Dermis blood vessel endothelial cell (primary cell): ENCODE measurements around the gene PTPN11. TPM values are rescaled to one million over a fixed set of nuclear protein-coding genes. Genes with fewer than 3 reads are reported as not detected.
"Not testable (repeated sequence)": the region's sequence is repeated elsewhere in the genome, so short reads cannot be mapped to it uniquely, and the experiment has no call there.

Experiments
- DNase-seq: peaks from one replicate; pipeline ENCODE4 v3.0.0; 2010
- total RNA-seq: library from RNA; depleted of rRNA; stranded (reverse); fragments of >200 nt; gene quantifications from 2 replicates; pipeline ENCODE4 v1.2.3, GENCODE V29; 2014

The PTPN11 gene
- total RNA-seq: 90.9 and 112 TPM in 2 replicates

DNA sequence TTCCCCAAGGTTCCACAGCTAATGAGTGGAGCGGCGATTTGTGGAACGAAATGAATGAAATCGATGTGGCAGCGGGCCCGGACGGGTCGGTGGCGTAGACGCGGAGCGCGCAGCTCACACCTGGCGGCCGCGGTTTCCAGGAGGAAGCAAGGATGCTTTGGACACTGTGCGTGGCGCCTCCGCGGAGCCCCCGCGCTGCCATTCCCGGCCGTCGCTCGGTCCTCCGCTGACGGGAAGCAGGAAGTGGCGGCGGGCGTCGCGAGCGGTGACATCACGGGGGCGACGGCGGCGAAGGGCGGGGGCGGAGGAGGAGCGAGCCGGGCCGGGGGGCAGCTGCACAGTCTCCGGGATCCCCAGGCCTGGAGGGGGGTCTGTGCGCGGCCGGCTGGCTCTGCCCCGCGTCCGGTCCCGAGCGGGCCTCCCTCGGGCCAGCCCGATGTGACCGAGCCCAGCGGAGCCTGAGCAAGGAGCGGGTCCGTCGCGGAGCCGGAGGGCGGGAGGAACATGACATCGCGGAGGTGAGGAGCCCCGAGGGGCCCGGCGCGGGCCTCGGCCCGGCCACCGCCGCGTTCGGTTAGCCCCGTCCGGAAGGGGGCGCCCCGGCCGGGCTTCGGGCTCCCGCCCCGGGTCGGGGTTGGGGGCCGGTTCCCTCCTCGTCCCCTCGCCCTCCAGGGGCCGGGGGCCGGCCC is at the start of gene PTPN11:
TSS of gene PTPN11 (plus strand) at position 340 of the 689 bp plus-strand sequence. CDS start at position 505, 165 bp downstream.
- DNase-seq: peak; percentile 91

DNA sequence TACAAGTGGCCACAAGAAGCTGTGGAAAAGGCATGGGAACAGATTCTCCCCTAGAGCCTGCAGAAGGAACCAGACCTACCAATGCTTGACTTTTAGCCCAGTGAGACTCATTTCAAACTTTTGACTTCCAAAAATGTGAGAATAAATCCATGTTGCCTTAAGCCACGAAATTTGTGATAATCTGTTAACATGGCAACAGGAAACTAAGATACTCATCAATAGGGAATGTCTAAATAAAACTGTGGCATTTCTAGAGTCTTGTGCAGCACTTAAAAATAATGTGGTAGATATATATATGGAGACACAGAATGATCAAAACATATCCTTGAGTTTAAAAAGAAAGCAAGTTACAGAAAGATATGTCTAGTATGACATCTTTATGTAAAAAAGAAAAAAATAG is 48.5 kb upstream of the PTPN11 start:
- no peak for DNase-seq

DNA sequence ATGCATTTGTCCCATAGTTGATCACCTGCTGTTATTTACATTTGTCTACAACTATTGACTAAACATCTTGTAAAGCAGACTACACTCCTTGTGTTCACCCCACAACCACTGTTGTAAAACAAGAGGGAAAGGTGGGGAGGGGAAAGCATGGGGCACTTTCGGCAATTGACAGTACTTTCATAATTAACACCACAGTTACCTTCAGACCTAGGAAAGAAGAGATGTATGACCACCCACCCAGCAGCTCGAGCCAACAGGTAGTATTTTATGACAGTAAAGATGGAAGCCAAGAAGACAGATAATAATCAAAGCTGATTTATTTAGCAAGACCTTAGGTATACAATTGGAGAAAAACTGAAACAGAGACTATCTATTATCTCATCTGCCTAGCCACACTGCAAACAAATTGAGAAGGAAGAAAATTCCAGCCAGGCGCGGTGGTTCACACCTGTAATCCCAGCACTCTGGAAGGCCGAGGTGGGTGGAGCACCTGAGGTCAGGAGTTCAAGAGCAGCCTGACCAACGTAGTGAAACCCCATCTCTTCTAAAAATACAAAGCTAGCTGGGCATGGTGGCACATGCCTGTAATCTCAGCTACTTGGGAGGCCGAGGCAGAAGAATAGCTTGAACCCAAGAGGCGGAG is 47.8 kb upstream of the PTPN11 start:
- DNase-seq: no peak

DNA sequence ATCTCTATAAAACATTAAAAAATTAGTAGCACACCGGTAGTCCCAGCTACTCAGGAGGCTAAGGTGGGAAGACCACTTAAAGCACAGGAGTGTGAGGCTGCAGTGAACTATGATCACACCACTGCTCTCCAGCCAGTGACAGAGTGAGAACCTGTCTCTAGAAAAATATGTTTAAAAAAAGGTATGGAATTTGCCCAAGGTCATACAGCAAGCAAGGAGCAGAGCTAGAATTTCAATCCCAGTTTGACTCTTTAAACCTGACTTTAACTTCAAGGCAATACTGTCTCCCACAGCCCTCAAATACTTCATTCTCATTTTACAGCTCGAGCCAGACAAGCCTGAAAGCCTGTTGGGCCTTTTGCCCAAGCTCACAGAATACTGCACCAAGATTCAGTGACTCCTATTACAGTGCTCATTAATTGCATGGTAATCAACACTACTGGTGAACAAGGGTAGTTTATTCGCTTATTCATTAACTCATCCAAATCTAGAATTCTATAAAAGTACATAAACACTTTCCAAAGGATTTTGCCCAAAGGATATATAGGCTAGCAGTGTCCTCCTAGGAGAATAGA is 44.5 kb upstream of the PTPN11 start:
- DNase-seq: no peak

DNA sequence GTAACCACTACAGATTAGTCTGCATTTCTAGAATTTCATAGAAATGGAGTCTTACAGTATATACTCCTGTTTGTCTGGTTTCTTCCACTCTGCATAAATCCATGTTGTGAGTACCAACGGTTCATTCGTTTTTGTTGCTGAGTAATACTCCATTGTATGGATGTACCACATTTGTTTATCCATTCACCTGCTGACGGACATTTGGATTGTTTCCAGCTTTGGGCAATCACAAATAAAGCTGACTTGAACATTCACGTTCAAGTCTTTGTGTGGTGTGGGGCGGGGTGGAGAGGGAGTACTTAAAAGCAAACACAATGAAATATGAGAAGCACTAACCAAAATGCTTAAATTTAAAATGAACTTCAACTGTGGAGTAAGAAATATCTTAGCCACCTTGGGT is 43.6 kb upstream of the PTPN11 start:
- no peak for DNase-seq

DNA sequence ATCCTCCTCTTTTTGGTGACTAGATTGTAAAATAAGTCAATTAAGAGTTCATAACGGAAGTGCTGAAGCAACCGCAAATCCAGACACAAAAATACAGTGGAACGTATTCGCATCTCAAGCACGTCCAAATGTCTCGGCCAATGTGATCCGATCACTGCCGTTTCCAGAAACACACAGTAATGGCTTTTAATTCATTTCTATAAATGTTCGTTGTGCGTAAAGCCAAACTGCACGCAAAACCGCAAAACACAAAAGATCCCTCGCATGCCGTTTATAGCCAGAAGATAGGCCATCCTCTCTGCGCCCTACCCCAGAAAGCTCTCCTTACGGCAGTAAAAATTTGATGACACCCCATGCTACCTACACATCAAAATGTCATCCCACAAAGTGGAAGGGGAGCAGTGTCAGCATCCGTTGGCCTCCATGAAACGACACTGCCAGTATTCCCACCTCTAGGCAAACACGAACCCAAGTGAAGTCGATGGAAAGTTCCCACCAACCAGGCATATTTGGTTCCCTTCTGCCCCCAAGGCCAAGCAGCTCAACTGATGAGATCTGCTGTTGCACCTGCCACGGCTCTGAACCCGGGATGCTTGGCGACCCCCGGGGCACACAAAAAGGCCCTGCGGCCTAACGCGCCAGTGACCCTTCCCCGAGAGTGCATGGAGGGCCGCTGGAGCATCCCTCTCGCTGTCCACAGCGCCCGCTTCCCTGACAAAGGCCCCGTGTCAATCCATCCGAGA is 37.9 kb upstream of the PTPN11 start:
- DNase-seq: peak; percentile 14

DNA sequence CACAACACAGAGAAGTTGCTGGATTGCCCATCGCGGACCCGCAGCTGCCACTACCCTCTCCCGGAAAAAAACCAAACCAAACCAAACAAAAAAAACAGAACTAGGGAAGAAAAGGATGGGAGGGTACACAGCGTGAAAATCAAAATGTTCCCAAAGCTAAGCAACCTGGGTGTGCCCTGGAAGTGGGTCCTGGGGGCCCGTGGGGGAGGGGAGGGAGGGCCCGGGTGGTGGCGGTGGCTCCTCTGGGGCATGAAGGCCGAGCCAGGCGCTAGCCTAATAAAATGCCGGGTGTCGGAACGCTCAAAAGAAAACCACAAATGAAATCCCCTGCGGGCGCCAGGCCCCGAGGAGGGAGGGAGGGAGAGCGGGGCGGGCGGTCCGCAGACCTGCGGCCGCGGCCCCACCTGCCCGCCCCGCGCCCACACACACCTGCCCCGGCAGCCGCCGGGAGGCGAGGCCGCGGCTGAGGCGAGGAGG is 37.3 kb upstream of the PTPN11 start:
- peak; percentile 13 for DNase-seq

DNA sequence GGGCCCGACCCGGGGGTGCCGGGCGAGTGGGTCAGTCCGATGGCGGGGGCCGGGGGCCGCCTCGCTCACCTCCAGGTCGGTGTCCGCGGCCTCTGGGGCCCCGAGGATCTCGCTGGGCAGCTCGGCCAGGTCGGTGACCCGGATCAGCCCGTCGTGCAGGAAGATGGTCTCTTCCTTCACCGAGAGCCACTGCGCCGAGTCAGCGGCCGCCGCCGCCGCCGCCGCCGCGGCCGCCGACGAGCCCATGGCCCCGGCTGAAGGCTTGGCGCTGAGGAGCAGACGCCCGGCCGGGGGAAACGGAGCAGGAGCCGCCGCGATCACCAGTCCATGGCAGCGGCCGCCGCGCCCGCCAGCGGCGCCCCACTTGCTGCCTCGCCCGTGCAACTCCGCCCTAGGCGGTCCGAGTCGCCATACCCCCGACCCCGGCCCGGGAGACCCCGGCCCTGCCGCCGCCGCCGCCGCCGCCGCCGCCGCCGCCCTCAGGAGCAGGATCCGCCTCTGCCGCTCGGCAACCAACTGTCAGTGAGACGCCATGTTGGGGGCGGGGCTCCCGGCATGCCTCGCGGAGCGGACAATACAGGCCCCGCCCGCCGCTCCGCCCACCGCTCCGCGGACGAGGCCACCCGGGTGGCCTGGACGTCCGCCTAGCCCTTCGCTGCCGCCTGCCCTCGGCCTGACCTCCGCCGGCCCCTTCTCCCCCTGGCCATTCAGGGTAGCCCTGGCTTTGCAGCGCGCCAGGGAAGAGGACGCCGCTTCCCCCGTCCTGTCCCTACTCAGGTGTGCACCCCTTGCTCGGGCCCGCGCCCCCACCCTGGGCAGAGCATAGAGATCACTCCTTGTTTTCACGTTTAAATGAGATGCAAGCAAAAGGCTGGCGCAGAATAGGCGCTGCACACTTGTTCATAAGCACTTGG is 36.6 kb upstream of the PTPN11 start, which contains the start of gene HECTD4:
TSS of gene HECTD4 (minus strand) at position 549 of the 914 bp plus-strand sequence. CDS start at position 246, 303 bp downstream.
- peak; percentile 90 for DNase-seq

DNA sequence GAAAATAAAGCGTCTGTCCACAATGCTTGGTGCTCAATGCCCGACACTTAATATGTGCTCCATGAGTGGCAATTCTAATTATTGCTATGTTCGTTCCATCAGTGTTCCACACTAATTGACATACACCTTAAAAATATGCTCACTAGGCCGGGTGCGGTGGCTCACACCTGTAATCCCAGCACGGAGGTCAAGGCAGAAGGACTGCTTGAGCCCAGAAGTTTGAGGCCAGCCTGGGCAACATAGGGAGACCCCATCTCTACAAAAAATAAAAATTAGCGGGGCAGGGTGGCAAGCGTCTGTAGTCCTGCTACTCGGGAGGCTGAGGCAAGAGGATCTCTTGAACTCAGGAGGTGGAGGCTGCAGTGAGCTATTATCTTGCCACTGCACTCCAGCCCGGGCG is 35.9 kb upstream of the PTPN11 start:
- no peak for DNase-seq

DNA sequence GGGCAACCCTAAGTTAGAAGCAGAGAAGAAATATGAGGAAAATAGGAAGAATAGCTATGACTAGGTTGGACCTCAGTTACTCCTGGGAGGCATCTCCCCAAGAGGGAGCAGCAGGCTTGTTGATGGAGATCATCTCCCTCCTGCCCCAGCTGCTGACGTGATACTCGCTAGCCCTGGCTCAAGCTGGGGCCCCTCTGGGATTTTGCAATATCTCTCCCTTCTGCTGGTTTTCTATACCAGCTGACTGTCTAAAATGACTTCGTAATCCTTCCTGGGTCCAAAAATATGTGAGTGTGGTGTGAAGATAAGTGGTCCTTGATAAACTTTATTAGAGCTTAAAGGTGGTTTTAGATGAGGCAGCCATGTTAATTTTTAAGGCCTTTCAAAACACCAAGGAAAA is 32.0 kb upstream of the PTPN11 start:
- DNase-seq: no peak

DNA sequence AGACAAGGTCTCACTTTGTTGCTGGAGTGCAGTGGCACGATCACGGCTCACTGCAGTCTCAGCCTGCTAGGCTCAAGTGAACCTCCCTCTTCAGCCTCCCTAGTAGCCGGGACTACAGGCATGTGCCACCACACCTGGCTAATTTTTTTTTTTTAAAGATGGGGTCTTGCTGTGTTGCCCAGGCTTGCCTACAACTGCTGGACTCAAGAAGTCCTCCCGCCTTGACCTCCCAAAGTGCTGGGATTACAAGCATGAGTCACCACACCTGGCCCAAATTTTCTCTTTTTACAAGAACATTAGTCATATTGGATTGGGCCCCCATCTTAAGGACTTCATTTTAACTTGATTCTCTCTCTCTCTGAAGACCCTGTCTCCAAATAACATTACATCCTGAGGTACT is 29.5 kb upstream of the PTPN11 start:
- DNase-seq: no peak

DNA sequence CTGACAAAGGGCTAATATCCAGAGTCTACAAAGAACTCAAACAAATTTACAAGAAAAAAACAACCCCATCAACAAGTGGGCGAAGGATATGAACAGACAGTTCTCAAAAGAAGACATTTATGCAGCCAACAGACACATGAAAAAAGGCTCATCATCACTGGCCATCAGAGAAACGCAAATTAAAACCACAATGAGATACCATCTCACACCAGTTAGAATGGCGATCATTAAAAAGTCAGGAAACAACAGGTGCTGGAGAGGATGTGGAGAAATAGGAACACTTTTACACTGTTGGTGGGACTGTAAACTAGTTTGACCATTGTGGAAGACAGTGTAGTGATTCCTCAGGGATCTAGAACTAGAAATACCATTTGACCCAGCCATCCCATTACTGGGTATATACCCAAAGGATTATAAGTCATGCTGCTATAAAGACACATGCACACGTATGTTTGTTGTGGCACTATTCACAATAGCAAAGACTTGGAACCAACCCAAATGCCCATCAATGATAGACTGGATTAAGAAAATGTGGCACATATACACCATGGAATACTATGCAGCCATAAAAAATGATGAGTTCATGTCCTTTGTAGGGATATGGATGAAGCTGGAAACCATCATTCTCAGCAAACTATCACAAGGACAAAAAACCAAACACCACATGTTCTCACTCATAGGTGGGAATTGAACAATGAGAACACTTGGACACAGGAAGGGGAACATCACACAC is 28.7 kb upstream of the PTPN11 start:
- DNase-seq: not testable (repeated sequence)

DNA sequence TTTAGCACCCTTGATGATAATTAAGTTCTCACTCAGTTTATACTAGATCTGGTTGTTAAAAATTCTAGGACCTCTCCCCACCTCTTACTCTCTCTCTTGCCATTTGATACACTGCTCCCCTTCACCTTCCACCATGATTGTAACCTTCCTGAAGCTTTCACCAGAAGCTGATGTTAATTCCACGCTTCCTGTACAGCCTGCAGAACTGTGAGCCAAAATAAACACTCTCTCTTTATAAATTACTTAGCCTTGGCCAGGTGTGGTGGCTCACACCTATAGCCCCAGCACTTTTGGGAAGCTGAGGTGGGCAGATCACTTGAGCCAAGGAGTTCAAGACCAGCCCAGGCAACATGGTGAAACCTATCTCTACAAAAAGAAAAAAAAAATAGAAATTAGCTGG is 25.4 kb upstream of the PTPN11 start:
- DNase-seq: no peak

DNA sequence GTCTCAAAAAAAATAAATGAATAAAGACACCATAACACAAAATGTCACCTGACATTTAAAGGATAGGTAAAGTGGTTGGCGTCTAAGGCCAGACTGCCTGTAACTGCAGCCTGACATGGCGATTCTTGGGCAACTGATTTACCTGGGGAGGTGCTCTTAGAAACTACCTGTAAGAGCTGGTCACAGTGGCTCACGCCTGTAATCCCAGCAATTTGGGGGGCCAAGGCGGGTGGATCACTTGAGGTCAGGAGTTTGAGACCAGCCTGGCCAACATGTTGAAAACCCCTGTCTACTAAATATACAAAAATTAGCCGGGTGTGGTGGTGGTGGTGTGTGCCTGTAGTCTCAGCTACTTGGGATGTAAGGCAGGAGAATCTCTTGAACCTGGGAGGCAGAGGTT is 17.7 kb upstream of the PTPN11 start:
- DNase-seq: no peak

DNA sequence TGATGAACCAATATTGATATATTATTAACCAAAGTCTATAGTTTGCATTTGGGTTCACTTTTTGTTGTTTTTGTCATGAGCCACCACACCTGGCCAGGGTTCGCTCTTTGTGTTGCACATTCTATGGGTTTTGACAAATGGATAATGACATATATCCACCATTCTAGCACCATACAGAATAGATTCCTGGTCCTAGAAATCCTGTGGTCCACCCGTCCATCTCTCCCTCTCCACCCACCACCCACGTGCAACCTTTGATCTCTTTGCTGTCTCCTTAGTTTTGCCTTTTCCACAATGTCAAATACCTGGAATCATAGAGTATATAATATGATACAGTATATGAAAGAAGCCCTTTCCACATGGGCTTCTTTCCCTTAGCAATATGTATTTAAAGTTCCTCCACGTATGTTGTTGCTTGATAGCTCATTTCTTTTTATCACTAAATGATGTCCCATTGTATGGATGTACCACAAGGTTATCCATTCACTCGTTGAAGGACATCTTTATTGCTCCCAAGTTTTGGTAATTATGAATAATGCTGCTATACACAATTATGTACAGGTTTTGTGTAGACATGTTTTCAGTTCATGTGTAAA is 16.7 kb upstream of the PTPN11 start:
- no peak for DNase-seq

DNA sequence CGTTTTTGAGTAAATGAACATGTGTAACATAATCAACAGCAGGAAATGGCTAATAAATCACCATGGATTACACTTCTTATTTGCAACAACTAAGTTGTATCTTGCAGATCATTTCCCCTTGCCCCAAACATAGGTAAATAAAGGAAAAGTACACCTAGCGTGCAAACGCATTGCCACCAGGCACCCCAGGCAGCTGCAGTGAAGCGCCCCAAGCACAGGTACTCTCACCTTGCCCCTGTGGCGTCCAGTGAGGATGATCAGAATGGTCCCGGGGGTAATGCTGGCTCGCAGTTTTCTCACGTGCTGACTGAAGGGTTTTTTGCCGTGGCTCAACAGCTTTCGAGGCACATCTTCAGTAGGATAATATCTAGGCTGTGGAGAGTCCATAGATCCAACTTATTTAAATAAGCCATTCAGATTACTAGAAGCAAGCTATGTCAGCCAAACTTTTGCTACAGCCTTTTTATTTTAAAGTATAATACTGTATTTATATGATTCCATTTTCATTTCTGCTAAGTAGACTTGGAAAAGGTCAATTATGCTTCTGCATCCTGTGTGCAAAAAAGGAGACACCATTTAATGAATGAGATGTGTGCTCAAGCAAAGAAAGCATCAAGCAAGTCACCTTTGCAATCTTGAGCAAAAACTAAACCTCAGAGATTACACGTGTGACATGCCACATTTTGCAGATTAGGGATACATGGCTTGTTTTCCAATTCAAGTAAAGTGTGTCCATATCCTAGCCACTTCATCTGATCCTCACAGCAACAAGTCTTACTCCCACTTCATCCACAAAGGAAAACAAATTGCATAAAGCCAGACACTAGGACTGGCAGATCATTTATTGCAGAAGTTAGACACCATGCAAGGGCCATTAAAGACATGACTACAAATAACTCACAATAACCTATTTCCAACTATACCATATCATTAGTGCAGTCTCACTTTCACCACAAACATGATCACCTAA is 11.9 kb upstream of the PTPN11 start:
- DNase-seq: no peak

DNA sequence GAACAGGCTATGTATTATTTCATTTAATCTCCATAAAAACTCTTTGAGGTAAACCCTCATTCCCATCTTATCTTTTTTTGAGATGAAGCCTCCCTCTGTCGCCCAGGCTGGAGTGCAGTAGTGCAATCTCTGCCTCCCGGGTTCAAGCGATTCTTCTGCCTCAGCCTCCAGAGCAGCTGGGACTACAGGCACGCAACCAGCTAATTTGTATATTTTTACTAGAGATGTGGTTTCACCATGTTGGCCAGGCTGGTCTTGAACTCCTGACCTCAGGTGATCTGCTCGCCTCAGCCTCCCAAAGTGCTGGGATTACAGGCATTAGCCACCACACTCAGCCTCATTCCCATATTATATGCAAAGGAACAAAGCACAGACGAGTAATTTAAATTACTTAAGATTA is 11.1 kb upstream of the PTPN11 start:
- DNase-seq: not testable (repeated sequence)

DNA sequence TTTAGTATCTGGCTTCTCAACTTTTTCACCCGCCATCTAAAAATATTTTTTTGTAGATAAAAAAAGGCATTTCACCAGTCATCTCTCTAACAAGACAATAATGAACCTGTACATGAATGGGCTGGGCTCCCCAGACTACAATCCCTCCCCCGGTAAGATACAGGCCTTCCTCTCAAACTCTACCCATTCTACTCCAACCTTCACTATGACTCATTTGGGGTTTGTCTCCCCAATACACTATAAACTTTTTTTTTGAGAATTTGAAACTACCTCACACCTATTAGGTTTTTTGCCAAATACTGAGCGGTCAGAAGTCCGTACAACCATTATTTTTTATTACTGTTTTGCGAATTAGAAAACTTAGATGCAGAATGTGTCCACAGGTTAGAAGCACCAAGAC is 10.1 kb upstream of the PTPN11 start:
- DNase-seq: peak; percentile 27

DNA sequence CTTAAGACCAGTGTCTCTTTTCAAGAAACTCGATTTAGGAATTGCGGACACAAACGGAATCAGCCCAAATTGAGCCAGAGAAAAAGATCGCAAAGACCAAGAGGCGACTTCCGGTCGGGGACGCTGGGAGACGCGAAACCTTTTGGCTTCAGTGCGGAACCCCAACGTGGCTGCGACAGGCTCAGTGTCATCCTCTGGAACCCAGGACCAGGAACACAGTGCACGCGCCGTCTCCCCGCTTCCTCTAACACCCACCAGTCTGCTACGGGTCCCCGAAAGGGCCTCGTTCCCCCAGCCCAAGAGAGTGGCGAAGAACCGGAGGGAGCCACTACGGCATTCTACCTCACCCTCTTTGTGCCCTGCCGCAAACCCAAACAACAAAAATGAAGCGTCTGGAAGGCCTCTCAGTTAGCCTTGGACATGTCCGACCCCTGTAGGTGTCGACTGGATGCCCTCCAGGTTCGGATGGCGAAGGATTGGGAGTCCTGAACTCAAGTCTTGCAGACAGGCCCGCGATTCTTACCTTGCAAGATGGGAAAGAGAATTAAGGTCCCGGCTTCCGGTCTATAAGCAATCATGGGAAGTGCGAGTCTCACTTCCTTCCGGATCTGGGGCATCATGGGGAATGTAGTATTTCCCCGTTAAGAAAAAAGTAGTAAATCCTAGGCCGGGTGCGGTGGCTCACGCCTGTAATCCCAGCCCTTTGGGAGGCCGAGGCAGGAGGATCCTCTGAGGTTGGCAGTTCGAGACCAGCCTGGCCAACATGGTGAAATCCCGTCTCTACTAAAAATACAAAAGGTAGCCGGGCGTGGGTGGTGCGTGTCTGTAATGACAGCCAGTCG is 9.5 kb upstream of the PTPN11 start, which contains the start of gene RPL6:
TSS of gene RPL6 (minus strand) at position 542 of the 842 bp plus-strand sequence. CDS start 949 bp downstream, outside the sequence.
- DNase-seq: peak; percentile 95
